Activated naive CD8-positive, alpha-beta T cell treated with anti-CD3 and anti-CD28 coated beads for 36 hours (primary cell): ENCODE results near the gene CSNK1G2. TPM values are rescaled to one million over a fixed set of nuclear protein-coding genes. Genes with fewer than 3 reads are reported as not detected.
"Not testable (repeated sequence)": the region's sequence is repeated elsewhere in the genome, so short reads cannot be mapped to it uniquely, and the experiment has no call there.

ENCODE experiments used
- DNase-seq: peaks from one replicate; pipeline ENCODE4 v3.0.0; 2021
- H3K27ac Mint-ChIP-seq: one replicate; pipeline ENCODE4 v1.8.0; 2022; ENCODE audit warnings: mild to moderate bottlenecking, moderate library complexity, mixed read lengths
- H3K27me3 Mint-ChIP-seq: one replicate; pipeline ENCODE4 v1.8.0; 2022; ENCODE audit warnings: mild to moderate bottlenecking, mixed read lengths
- H3K36me3 Mint-ChIP-seq: one replicate; pipeline ENCODE4 v1.8.0; 2021; ENCODE audit warnings: mild to moderate bottlenecking, mixed read lengths
- H3K4me1 Mint-ChIP-seq: one replicate; pipeline ENCODE4 v1.8.0; 2021; ENCODE audit warnings: mixed read lengths
- H3K4me3 Mint-ChIP-seq: one replicate; pipeline ENCODE4 v1.8.0; 2022; ENCODE audit warnings: mild to moderate bottlenecking, moderate library complexity, mixed read lengths
- H3K9me3 Mint-ChIP-seq: one replicate; pipeline ENCODE4 v1.8.0; 2022; ENCODE audit warnings: mixed read lengths
- total RNA-seq, 2 experiments: library from RNA; stranded (reverse); gene quantifications; one replicate each; pipeline ENCODE4 v1.2.3, GENCODE V29; 2021

Gene CSNK1G2
- total RNA-seq, 2 experiments from 2014 or later: 50.7 to 51.1 TPM

DNA sequence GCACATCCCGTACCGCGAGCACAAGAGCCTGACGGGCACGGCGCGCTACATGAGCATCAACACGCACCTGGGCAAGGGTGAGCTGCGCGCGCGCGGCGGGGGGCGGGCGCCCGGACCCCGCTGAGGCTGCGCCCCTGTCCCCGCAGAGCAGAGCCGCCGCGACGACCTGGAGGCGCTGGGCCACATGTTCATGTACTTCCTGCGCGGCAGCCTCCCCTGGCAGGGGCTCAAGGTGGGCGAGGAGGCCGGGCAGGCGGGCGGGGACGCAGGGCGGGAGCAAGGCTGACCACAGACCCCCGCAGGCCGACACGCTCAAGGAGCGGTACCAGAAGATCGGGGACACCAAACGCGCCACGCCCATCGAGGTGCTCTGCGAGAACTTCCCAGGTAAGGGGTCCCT, 38.0 kb downstream of the CSNK1G2 start:
- Mint-ChIP-seq H3K4me1 (no peaks in the 10 kb centered on the region), H3K4me3 (no peak overlapping the region), H3K27ac (no peak overlapping the region), H3K36me3 (peaks cover 8% of the 10 kb centered on the region), H3K9me3 (no peaks in the 10 kb centered on the region), H3K27me3 (no peaks in the 10 kb centered on the region)
- DNase-seq: no peak

- no peak for DNase-seq
- H3K4me1 Mint-ChIP-seq: no peaks in the 10 kb centered on the region
- no peak overlapping the region for H3K27ac Mint-ChIP-seq
- H3K9me3 Mint-ChIP-seq: no peaks in the 10 kb centered on the region
- no peaks in the 10 kb centered on the region for H3K27me3 Mint-ChIP-seq
- peaks cover 8% of the 10 kb centered on the region for H3K36me3 Mint-ChIP-seq
- no peak overlapping the region for H3K4me3 Mint-ChIP-seq
Observed at GRCh38 chr19:1979642-1980041, 38.7 kb downstream of the CSNK1G2 start.

GRCh38 chr19:1980091-1980808, 39.3 kb downstream of the CSNK1G2 start:
- peaks cover 11% of the 10 kb centered on the region for H3K36me3 Mint-ChIP-seq
- H3K27ac Mint-ChIP-seq: no peak overlapping the region
- no peak for DNase-seq
- no peaks in the 10 kb centered on the region for H3K9me3 Mint-ChIP-seq
- no peaks in the 10 kb centered on the region for H3K27me3 Mint-ChIP-seq
- no peak overlapping the region for H3K4me3 Mint-ChIP-seq
- H3K4me1 Mint-ChIP-seq: no peaks in the 10 kb centered on the region

- H3K27me3 Mint-ChIP-seq: no peaks in the 10 kb centered on the region
- no peaks in the 10 kb centered on the region for H3K4me1 Mint-ChIP-seq
- DNase-seq: no peak
- H3K9me3 Mint-ChIP-seq: no peaks in the 10 kb centered on the region
- no peak overlapping the region for H3K4me3 Mint-ChIP-seq
- peaks cover 11% of the 10 kb centered on the region for H3K36me3 Mint-ChIP-seq
- no peak overlapping the region for H3K27ac Mint-ChIP-seq
Observed at GRCh38 chr19:1980809-1981181, 39.8 kb downstream of the CSNK1G2 start.

- no peaks in the 10 kb centered on the region for H3K27me3 Mint-ChIP-seq
- H3K9me3 Mint-ChIP-seq: no peaks in the 10 kb centered on the region
- DNase-seq: no peak
- H3K4me3 Mint-ChIP-seq: no peak overlapping the region
- H3K36me3 Mint-ChIP-seq: peaks cover 11% of the 10 kb centered on the region
- H3K27ac Mint-ChIP-seq: peak overlapping the region; percentile 34
- no peaks in the 10 kb centered on the region for H3K4me1 Mint-ChIP-seq
Observed at GRCh38 chr19:1981253-1981652, 40.3 kb downstream of the CSNK1G2 start.

- no peaks in the 10 kb centered on the region for H3K27me3 Mint-ChIP-seq
- H3K27ac Mint-ChIP-seq: no peak overlapping the region
- no peaks in the 10 kb centered on the region for H3K9me3 Mint-ChIP-seq
- H3K36me3 Mint-ChIP-seq: peaks cover 11% of the 10 kb centered on the region
- no peaks in the 10 kb centered on the region for H3K4me1 Mint-ChIP-seq
- H3K4me3 Mint-ChIP-seq: no peak overlapping the region
- DNase-seq: no peak
Observed at GRCh38 chr19:1984357-1984756, 43.4 kb downstream of the CSNK1G2 start.

DNA sequence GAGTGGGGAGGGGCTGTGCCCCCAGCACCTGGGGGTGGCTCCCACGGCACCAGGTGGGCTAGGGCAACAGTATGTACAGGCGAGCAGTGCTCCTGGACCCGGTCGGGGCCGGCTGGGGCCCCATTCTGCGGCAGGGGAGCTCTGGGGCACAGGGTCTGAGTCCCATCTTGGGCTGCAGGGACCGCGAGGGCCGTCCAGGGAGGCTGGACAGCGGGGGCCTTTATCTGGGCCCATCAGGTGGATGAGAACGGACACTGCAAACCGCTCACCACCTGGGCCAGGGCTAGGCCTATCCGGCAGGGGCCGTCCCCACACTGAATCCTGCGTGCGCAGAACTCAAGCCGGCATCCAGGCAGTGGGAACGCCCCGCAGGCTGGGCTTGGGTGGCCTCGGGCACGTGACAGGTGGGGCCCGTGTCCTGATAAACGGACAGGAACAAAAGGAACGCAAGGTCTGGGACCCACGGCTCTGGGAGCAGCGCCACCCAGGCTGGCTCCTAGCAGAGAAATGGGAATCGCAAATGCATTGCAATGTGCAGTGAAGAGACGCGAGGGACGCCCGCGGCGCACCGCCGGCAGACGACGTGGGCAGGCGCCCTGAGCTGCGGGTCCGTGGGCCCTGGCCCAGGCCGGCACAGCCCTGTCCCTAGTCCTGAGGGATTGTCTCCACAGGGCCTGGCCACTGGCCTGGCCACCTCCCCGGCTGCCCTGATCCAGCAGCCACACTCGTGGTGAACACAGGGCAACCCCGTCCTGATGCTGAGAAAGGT, 44.8 kb downstream of the CSNK1G2 start:
- H3K27ac Mint-ChIP-seq: no peak overlapping the region
- no peaks in the 10 kb centered on the region for H3K27me3 Mint-ChIP-seq
- DNase-seq: no peak
- peaks cover 11% of the 10 kb centered on the region for H3K36me3 Mint-ChIP-seq
- no peak overlapping the region for H3K4me3 Mint-ChIP-seq
- no peaks in the 10 kb centered on the region for H3K4me1 Mint-ChIP-seq
- H3K9me3 Mint-ChIP-seq: no peaks in the 10 kb centered on the region

DNA sequence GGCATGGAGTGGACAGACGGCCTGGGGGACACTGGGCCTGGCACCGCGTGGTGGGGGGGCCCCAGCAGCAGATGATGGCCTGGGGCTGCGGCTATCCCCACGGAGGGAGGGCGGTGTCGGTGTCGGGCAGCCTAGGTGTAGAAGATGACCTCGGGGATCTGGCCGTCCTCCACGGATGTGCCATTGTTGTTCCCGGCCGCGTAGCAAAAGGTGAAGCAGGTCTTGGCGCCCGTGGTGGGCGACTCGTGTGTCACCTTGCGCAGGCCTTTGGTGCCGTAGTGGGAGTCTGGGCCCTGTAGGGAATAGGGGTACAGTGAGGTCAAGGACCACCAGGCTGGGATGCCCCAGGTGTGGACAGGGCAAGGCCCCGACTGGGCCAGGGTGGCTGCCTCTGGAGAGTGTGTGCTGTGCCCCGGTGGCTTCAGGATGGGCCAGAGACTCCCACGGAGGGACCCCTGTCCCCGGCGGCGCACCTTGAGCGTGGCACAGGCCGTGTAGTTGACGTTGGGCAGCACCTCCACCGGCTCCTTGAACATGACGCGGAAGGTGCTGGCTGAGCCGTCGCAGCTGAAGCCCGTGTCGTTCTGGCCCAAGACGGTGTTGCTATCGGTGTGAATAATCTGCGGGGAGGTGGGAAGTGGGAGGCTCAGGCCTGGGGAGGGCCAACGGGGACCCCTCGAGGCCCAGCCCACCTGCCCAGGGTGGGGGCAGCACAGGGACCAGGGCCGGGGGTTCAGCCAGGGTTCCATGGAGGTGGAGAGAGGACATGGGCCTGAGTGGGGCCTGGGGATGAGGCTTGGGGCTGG, 45.6 kb downstream of the CSNK1G2 start:
- H3K9me3 Mint-ChIP-seq: no peaks in the 10 kb centered on the region
- H3K27me3 Mint-ChIP-seq: no peaks in the 10 kb centered on the region
- H3K4me3 Mint-ChIP-seq: no peak overlapping the region
- H3K36me3 Mint-ChIP-seq: peaks cover 11% of the 10 kb centered on the region
- peak overlapping the region; percentile 20 for H3K27ac Mint-ChIP-seq
- H3K4me1 Mint-ChIP-seq: no peaks in the 10 kb centered on the region
- no peak for DNase-seq

DNA sequence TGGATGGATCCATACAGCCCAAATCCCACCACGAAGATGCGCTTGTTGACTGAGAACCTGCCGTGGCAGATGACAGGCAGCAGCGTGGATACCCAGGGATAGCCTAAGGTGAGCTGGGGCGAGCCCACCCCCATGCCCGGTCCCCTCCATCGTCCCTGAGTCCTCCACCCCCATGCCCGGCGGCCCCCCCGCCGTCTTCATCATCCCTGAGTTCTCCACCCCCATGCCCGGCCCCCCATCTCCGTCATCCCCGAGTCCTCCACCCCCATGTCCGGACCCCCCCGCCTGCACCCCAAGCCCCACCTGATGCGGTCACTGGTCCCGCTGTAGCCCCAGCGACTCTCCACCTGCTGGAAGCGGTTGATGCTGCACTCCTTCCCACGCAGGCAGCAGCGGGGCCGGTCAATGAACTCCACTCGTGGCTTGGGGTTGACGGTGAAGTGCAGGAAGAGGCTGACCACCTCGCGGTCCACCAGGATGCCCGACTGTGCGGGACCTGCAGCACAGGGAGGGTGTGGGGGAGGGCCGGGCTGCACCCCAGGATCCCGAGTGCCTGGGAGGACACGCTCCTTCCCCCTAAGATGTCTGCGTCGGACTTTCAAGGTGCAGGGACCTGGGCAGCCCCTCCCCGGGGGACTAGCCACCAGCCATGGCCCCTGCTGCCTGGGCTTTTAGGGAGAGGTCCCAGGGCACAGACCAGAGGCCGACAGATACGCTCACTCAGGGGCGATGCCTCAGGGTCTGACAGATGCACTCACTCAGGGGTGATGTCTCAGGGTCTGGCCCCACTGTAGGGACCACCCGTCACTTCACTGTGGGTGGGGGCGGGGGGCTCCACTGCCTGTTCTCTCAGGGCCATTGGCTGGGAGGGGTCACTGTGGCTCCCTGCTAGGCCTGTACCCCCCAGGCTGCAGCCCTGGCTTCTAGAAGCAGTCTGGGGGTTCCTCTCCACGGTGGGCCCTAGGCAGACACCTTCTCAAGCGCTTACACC, 46.5 kb downstream of the CSNK1G2 start:
- no peaks in the 10 kb centered on the region for H3K4me1 Mint-ChIP-seq
- no peaks in the 10 kb centered on the region for H3K9me3 Mint-ChIP-seq
- no peak overlapping the region for H3K27ac Mint-ChIP-seq
- H3K27me3 Mint-ChIP-seq: no peaks in the 10 kb centered on the region
- DNase-seq: no peak
- H3K4me3 Mint-ChIP-seq: no peak overlapping the region
- H3K36me3 Mint-ChIP-seq: peaks cover 7% of the 10 kb centered on the region

DNA sequence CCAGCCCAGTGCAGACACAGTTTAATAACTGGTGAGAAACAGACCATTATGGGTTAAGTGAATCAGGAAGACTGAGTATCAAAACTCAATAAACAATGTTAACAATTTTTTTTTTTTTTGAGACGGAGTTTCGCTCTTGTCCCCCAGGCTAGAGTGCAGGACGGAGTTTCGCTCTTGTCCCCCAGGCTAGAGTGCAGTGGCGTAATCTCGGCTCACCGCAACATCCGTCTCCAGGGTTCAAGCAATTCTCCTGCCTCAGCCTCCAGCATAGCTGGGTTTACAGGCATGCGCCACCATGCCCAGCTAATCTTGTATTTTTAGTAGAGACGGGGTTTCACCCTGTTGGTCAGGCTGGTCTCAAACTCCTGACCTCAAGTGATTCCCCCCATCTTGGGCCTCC, 47.5 kb downstream of the CSNK1G2 start:
- H3K4me3 Mint-ChIP-seq: not testable (repeated sequence)

DNA sequence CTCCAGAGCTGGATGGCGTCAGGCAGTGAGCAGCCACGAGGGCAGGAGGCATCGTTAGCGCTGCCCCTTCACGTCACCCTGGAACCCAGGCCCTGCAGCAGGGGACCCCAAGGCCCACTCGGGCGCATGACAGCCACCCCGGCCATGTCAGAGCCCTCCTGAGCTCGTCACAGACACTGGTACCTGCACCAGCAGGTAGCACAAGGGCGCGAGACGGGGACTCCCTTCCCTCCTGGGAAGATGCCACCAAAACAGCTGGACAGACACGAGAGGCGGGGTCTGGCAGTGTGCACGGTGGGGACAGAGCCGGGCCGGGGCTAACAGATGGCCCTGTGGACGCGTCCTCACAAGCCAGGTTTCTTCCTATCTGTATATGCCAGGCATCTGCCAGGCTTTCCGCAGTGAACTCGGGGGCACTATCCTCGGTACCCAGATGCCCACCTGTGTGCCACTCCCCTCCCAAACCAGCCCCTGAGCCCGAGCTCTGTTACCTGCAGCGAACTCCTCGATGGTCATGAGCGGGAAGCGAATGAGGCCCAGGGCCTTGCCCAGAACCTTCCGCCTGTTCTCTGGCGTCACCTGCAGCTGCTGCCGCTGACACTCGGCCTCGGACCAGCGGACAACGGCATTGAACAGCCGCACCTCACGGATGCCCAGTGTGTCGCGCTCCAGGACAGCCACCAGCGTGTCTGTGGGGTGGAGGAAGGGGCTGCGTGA, 48.7 kb downstream of the CSNK1G2 start:
- peaks cover 4% of the 10 kb centered on the region for H3K36me3 Mint-ChIP-seq
- no peak for DNase-seq

More for the DNA sequence above, 47.5 kb downstream of the CSNK1G2 start:
- not testable (repeated sequence) for DNase-seq, H3K4me1 Mint-ChIP-seq, H3K9me3 Mint-ChIP-seq, H3K27me3 Mint-ChIP-seq, H3K36me3 Mint-ChIP-seq, H3K27ac Mint-ChIP-seq

DNA sequence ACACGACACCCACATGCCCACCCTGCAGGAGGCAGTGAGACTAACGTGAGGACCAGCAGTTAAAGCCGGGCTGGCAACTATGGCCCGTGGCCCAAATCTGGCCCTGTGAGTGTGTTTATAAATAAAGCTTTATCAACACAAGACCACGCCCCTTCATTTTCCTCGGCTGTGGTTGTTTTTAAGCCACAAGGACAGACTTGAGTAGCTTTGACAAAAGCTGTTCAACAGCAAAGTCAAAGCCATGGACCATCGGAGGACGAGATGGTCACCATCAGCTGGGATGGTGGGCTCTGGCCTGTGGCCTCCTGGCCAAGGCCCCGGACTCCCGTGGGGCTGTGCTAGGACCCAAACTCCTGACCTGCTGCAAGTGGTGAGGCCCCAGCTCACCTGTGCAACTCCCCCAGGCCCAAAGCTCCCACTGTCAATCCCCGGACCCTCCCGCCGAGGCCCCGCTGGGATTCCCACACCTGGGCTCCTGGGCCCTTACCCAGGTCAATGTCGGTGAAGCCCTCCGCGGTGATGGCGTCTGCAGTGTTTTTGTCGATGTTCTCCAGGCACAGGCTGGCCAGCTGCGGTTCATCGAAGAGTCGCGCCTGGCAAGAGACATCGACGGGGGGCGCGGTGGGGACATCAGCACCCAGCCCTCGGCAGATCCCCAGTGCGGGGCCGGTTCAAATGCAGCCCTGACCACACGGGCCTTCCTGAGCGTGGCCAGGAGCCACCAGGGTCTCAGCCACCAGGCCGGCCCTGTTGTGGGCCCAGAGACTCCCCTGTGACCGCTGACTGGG, 49.5 kb downstream of the CSNK1G2 start:
- Mint-ChIP-seq H3K27me3 (no peaks in the 10 kb centered on the region), H3K36me3 (peaks cover 1% of the 10 kb centered on the region), H3K4me1 (no peaks in the 10 kb centered on the region), H3K27ac (no peak overlapping the region), H3K9me3 (no peaks in the 10 kb centered on the region), H3K4me3 (no peak overlapping the region)
- DNase-seq: no peak

More for the DNA sequence above, 48.7 kb downstream of the CSNK1G2 start:
- Mint-ChIP-seq H3K9me3 (no peaks in the 10 kb centered on the region), H3K27ac (no peak overlapping the region), H3K4me3 (no peak overlapping the region), H3K27me3 (no peaks in the 10 kb centered on the region), H3K4me1 (no peaks in the 10 kb centered on the region)
